Measurements from ENCODE around the gene SNRPD3.
"Not testable (repeated sequence)": the region's sequence is repeated elsewhere in the genome, so short reads cannot be mapped to it uniquely, and the experiment has no call there.

SNRPD3 gene

DNA sequence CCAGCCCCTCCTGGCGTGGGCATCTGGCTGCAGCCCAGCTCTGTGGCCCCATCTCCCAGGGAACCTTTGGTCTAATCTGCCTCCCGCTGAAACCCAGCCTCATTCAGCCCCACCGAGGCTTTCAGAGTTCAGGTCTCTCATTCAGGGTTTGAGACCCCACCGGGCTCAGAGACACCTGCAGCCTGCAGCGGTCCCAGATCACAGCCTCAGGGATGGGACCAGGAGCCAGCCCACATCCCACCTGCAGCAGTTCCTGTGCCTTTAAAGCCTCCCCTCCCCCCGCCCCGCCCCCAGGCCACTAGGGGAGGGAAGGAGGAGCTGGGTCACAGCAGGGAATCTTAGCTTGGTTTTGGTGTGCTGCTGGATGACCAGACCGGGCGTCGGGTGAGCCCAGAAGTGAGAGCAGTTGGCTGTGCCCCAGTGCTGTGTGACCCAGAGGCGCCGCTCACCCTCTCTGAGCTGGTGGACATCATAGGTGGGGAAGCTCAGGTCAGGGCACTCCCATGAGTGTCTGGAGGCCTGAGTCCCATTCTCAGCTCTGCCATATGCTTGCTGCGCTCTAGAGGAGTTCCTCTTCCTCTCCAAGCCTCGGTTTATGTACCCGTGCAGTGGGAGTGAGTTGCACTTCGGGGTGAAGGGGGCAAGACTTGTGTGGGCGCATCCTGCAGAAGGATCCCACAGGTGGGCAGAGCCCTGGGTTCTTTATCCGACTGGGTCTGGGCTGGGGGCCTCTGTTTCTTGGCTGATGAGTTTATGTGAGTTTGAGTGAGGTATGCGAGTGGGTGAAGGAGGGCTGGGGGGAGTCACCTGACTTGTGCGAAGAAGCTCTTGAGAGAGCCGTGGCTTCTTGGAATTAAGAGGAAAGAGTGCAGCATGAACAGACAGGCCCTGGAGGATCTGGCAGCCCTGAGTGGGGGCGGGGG is 47.3 kb downstream of the SNRPD3 start, which contains the start of gene GGT1:
GGT1 (plus strand) TSS at position 347 of the 923 bp plus-strand sequence. CDS start 7,889 bp downstream, outside the sequence.
- in situ Hi-C loops (cut with MboI; ENCODE audit: low sequenced_read_pairs) = not testable (repeated sequence)

DNA sequence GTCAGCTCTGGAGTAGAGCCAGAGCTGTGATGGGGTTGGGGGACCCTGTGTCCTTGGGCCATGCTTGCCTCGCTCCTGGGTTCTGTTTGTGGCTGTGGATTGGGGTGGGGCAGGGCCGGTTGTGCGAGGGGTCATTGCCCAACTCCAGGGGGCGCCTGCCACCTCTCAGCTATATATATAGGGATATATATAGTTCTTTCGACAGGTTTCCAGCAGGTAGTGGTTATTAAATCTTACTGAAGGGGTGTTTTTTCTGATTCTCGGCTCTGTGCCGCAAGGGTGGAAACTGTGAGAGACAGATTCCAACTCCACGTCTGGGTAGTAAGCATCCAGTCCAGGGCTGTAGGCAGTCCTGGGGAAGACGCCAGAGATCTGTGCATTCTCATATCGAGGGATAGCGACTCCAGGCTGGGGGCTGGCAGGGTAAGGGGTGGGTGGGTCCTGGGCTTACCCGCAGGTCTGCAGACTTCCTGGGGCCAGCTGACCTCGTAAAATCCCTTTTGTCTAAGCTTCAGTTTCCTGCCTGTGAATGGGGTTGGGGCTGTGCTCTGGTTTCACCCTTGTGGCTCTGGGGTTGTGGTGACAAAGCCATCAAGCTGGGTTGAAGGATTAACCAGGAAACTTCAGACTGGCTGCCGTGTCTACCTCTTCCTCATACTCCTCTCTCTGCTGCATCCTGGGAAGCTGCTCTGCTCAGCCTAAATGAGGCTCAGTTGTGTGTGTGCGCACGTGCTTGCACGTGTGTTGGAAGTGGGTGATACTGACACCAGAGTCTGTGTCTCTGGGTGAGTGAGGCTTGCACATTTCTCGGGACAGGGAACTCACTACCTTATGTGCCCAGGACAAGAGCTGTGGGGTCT is 48.2 kb downstream of the SNRPD3 start:
- in situ Hi-C loops (cut with MboI; ENCODE audit: low sequenced_read_pairs) = not testable (repeated sequence)

DNA sequence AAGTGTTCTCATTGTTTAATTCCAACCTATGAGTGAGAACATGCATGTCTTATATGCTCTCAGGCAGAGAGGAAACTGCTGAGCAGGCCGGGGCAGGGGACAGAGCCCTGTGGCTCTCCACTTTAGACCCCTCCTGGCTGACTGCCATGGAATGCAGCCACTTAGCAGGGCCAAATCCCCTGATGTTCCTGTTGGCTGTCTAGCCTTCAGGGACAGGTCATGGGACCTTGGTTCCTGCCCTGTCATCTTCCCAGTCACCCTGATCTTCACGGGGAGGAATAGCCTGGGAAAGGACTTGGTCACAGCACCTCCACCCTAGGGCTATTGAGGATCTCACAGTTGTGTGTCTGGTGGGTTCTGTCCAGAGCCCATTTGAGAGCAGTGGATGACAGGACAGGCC is 50.5 kb downstream of the SNRPD3 start:
- in situ Hi-C loops (cut with MboI; ENCODE audit: low sequenced_read_pairs) = not testable (repeated sequence)

DNA sequence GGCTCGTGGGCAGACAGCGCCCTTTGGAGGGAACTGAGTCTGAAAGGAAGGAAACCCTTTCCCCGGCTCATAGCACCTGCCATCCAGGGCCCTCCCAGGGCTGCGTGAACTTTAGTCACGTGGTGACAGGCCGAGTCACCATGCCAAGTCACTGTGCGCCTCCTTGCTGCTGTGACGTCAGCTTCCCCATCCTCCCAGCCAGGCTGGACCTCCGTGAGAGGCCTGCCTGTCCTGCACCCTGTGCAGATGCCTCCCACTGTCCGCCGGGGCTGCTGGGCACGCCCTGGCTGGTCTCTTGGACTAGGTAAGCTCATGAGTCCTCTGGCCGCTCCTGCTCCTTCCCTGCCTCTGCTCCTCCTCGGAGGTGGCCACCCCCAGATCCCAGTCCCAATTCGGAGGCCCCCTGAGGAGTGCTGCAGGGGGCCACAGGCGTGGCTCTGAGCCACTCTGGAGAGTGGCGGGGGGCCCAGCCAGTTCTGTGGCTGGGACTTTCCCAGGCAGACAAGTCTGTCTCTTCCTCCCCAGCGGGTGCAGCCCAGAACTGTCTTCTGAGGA is 51.7 kb downstream of the SNRPD3 start:
- in situ Hi-C loops (cut with MboI; ENCODE audit: low sequenced_read_pairs) = not testable (repeated sequence)

DNA sequence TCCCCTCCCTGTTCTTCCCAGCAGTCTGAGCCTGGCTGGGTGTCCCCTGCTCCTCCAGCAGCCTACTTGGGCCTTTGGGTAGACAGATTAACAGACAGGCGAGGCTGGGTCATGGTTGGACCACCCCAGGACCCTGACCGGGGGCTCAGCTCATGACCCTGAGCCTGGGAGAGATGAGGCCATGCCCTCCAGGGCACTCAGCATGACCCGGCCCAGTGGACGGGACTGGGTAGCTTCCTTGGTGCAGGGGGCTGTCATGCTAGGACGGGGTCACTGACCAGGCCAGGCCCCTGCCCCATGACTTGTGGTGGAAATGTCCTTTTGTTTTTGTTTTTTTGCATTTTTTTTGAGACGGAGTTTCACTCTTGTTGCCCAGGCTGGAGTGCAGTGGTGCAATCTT is 52.5 kb downstream of the SNRPD3 start:
- in situ Hi-C loops (cut with MboI; ENCODE audit: low sequenced_read_pairs) = not testable (repeated sequence)

DNA sequence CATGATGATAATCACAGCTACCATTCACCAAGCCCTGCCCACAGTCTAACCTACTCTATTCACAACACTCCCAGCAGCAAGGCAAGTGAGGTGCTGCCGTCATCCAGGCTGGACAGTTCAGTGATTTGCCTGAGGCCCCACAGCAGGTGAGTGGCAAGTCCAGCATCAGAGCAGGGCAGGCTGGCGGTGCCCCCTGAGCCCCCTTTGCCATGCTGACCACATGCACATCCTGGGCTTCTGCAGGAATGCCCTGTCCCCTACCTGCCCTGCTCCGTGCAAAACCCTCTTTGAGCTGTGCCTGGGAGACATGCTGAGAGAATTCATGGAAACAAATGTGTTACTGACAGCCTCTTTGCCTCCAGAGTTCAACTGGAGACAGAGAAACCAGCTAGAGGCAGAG is 54.1 kb downstream of the SNRPD3 start:
- in situ Hi-C loops (cut with MboI; ENCODE audit: low sequenced_read_pairs) = not testable (repeated sequence)

DNA sequence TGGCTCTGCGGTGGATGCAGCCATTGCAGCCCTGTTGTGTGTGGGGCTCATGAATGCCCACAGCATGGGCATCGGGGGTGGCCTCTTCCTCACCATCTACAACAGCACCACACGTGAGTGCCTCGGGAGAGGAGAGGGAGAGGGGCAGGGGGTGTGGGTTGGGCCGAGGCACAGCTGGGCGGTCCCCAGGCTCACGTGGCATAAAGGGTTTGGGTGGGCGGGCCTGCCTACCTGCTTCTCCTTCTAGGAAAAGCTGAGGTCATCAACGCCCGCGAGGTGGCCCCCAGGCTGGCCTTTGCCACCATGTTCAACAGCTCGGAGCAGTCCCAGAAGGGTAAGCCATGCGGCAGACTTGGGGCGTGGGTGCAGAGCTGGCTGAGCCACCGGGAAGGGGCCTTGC is 59.0 kb downstream of the SNRPD3 start:
- in situ Hi-C loops (cut with MboI; ENCODE audit: low sequenced_read_pairs) = not testable (repeated sequence)

DNA sequence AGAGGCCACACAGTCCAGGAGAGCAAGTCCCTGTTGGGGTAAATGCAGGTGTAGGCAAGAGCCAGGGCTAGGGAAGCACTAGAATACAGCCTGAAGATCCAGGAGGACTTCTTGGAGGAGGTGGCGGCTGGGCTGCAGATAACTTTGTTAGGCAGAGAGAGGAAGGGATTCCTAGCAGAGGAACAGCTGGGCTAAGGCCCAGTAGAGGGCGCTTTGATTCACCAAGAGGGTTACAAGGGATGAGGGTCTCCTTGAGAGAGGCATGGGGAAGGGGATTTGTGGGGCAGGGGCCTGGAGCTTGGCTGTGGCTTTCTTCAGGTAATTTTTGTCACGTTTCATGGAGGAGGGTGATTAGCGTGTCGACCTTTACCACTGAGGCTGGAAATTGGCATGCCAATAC is 65.4 kb downstream of the SNRPD3 start:
- in situ Hi-C loops (cut with MboI; ENCODE audit: low sequenced_read_pairs) = not testable (repeated sequence)

DNA sequence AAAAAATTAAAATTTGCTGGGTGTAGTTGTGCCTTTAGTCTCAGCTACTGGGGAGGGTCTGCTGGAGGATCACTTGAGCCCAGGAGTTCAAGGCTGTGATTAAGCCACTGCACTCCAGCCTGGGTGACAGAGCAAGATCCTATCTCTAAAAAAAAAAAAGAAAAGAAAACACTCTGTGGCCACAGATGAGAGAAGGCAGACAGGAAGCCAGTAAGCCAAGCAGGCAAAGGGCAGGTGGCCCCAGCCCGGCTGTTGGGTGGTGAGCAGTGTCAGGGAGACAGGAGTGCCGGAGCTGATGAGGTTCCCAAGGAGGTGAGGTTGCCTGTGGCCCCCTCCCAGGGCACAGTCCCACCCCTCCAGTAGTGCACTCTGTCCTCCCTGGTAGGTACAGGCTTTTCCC is 66.8 kb downstream of the SNRPD3 start:
- in situ Hi-C loops (cut with MboI; ENCODE audit: low sequenced_read_pairs) = not testable (repeated sequence)
